NOMO-1 (cell line): ENCODE data around the gene ADORA1.

Experiments
- DNase-seq, 2 experiments: peaks; one replicate each; lab custom pipeline; 2025; ENCODE audit not compliant: unreplicated experiment in 2 of 2; lab: John Stamatoyannopoulos, UW

Gene ADORA1

GRCh38 chr1:203138066-203138465, 10.5 kb downstream of the ADORA1 start:
- DNase-seq = no peak

DNA sequence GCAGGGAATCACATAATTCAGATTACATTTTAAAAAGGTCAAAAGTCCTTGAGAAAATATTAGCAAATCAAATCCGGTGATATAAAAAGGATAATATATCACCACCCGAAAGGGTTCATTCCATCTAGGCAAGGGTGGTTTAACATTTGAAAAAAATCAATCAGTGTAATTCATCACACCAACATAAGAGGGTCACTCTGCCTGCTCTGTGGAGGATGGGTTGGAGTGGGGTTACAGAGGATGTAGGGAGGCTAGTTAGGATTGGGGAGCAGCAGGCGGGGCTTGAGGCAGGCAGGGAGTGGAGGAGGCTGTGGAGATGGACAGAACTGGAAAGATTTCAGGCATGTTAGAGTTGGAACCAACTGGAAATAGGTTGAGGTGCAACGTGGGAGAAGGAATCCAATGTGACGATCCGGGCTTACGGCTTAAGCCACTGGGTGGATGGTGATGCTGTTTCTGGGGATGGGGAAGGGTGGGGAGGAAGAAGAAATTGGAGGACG, 12.5 kb downstream of the ADORA1 start:
- no peak for DNase-seq

DNA sequence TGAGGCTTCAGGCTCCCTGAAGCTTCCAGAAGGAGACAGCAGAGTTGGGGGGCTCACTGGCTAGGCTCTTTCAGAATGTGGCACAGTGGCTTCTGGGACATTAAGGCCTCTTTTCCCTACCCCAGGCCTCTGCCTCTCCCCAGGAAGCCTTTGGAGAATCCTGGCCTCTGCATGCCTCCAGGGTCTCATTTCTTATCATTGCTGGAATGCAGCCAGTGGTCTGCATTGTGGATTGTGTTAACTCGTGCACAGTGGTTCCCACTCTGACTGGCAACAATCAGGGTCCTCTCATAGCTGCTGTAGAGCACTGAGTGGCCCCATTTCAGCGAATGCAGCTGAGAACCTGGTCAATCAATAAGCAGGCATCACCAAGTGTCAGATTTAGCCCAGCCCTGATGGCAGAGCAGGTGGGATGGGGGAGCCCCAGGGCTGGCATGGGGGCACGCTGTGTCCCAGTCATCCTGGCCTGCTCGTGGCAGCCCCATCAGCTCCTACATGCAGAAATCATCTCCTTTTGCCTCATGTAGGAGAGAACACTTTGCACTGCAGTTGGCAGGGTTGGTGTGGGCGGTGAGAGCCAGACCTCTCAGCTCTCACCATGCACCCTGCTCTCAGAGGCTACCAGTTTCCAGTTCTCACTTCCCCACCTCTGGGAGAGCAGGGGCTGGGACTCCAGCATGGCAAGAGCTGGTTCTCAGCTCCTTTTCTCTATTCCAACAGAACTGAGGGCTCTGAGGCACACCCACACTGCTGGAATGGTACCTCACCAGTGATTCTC, 13.4 kb downstream of the ADORA1 start:
- no peak for DNase-seq

DNA sequence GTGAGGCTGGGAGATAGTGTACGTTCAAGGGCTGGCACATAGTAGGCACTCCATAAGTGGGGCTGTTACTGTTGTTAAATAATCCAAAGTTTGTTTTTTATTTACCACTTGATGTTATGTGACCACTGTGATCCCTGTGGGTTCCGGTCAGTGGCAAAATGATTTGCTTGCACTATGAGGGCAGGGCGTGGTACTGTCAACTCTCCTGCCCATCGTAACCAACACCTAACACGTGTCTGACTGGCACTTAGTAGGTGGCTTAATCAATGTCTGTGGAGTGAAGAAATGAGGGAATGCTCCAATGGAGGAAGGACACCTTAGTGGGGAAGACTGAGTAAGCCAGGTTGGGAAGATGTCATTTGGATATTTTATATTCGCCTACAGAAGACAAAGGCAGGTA, 14.6 kb downstream of the ADORA1 start:
- DNase-seq = no peak

DNA sequence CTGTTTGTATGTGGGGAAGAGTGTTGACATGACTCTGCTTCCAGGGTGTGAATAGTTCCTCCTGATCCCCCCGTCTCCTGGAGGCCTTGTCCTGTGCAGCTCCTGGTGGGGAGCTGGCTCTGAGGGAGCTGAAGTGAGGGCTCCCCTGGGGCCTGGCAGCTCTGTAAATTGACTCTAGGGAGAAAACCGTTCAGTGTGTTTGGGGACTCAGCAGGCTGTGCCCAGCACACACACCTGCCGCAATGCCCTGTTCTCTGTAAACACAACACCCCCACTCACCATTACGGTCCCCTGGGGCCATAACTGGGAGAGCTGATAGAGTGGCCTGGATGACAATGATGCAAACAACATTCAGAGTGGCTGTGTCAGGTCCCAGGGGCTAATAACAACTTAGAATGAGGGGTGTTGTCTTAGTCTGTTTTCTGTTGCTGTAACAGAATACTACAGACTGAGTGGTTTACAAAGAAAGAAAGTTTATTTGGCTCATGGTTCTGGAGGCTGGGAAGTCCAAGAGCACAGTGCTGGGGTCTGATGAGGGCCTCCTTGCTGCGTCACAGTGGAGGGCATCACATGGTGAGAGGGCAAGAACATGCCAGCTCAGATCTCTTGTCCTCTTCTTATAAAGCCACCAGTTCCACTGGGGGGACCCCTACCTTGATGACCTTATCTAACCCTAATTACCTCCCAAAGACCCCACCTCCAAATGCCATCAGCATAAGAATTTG, 15.3 kb downstream of the ADORA1 start:
- no peak for DNase-seq

- no peak for DNase-seq
Measured at GRCh38 chr1:203143641-203144040, 16.1 kb downstream of the ADORA1 start.

DNA sequence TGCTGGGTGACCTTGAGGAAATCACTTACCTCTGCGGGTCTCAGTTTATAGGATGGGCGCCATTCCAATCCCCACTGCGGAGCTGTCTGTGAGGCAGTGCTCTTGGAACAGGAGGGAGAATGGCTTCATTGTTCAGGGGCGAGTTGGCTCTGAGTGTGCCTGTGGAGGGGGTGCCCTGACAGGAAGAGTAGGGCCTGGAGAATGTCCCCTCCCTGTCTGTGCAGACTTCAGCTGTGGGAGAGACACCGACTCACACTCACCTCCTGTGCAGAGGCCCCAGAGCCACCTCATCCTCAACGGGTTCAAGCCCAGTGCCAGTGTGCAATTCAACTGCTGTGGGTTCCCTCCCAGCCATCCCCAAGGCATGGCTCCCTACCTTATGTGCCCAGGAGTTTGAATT, 17.1 kb downstream of the ADORA1 start:
- DNase-seq = no peak

GRCh38 chr1:203145321-203146041, 18.0 kb downstream of the ADORA1 start:
- no peak for DNase-seq

- DNase-seq = no peak
Measured at GRCh38 chr1:203146042-203146369, 18.5 kb downstream of the ADORA1 start.

GRCh38 chr1:203146537-203146936, 19.0 kb downstream of the ADORA1 start:
- no peak for DNase-seq

- no peak for DNase-seq
Measured at GRCh38 chr1:203147376-203147775, 19.9 kb downstream of the ADORA1 start.

DNA sequence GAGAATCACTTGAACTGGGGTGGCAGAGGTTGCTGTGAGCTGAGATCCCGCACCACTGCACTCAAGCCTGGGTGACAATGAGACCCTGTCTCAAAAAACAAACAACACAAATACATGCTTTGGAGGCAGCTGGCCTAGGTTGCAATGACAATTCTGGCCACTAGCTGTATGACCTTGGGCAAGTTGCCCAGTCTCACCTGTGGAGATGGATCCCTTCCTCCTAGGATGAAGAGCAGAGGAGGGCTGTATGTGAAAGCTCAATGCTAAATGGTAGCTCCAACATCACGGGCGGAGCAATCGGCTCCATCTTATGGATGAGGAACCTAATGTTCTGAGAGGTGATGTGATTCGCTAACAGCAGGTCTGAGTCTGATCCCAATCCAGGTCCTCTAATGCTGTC, 20.6 kb downstream of the ADORA1 start:
- DNase-seq = no peak

- no peak for DNase-seq
Measured at GRCh38 chr1:203148579-203148978, 21.1 kb downstream of the ADORA1 start.

GRCh38 chr1:203149188-203149840, 21.8 kb downstream of the ADORA1 start:
- peak in 1 of 2 experiments; percentile 43 for DNase-seq

DNA sequence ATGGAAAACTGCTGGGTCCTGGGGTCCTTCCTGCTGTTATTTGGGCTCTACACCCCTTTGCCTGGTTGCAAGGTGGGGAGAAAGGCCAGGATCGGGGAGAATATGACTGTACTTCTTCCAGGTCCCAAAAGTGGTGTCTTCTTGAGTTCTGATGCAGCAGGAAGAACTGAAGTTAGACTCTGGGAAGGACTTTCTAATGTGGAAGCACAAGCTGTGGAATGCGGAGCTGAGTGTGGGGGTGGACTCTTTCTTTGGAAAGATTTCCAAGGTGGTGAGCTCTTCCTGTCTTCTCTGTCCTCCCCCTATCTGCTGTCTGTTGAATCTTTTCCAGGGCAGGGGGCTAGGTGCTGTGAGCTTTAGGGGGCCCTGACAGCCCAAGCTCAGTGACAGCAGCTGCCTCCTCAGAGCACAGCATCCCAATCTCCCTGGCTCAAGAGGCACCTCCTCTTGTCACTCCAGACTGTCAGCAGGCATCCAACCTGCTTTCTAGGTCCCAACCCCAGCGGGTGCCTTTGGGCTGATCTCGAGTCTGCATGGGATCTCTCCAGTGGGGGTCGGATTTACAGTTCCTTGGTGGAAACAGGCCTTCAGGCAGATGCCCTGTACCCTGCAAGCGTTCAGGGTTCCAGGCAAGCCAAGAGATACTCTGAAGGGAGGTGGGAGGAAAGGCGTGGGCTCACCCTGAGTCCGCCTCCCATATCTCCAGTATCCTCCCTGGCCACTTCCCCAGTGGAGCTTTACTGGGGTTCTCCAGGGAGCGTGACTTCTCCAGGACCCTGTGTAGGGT, 23.2 kb downstream of the ADORA1 start:
- no peak for DNase-seq

DNA sequence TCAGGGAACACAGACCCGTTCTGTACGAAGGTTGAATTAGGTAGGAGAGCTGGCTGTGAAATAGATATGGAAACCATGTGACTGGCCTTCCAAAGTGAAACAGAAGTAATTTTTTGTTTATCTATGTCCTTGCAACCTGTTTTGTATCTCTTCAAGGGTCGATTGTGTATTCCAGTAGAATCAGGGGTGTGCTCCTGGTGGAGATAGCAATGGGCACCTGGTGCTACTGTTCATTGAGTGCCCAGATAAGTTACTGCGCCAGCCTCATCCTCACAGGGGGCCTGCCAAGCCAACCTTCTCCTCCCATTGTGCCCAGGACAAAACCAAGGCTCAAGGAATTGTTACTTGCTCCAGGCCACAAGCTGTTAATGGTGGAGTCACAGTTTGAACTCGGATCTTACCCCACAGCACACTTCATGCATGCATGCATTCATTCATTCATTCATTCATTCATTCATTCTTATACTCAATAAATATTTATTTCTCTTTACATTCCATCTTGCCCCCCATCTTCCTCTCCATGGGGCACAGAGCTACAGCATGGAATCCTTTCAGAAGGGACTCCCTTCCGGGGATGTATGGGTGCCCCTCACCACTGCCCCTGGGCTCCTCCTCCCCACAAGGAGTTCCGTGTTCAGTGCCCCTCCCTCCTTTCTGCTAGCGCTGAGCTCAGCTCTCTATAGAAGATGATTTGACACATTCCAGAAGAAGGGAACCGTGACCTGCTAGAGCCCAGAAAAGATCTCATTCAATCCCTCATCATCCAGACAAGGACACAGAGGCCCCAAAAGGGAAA, 24.0 kb downstream of the ADORA1 start:
- no peak for DNase-seq

DNA sequence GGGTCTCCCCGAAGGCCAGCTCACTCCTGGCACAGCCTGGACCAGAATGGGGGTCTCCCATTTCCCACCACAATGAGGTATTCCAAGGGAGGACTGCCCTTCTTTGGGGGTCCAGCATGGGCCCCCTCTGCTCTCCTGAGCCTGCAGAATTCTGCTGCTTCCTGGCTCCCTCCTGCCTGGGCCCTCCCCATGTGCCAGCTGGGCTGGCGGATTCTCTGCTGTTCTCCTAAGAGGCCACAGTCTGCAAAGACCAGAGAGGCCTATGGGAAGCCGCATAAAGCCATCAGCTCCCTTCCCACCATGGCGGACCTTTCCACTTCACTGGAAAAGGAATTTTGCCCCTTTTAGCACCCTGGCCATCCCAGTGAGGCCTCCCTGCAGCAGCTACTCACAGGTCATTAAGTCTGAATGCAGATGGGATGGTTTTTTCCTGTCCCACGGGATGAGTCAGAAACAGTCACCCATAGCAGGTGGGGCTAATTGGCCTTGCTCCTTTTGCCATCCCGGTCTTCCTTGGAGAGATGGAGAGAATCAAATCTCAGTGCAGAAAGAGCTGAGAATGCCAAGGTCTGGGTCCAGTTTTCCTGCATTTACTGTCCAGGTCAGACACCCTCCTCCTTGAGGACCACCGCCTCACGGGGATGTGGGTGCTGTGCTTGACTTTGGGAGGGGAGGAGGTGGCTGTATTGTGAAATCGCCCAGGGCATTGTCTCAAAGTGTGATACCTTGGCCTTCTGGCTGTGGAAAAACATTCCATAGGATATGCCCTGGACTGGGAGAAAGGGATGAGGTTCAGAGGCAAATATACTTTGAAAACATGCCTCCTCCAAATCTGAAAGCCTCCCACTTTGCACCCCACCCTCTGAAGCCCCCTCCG, 24.9 kb downstream of the ADORA1 start:
- no peak for DNase-seq
